T-helper 2 cell treated with Interferon-gamma antibody and Interleukin-4, amounts not matched to agents 5 μg/mL and 100 μg/mL, for 36 hours (primary cell): ENCODE results near the gene STIL.
A peak's percentile ranks its signal among the peaks of the same experiment; 100 is the strongest.
"Not testable (repeated sequence)": the region's sequence is repeated elsewhere in the genome, so short reads cannot be mapped to it uniquely, and the experiment has no call there.

ENCODE experiments used
- DNase-seq: peaks from one replicate; pipeline ENCODE4 v3.0.0; 2021; ENCODE audit warnings: low spot score
- H3K27ac Mint-ChIP-seq: one replicate; pipeline ENCODE4 v1.8.0; 2021; ENCODE audit warnings: mild to moderate bottlenecking, mixed read lengths
- H3K27me3 Mint-ChIP-seq: one replicate; pipeline ENCODE4 v1.8.0; 2021; ENCODE audit warnings: low read depth, mixed read lengths
- H3K36me3 Mint-ChIP-seq: one replicate; pipeline ENCODE4 v1.8.0; 2021; ENCODE audit warnings: low read depth, mixed read lengths
- H3K4me1 Mint-ChIP-seq: one replicate; pipeline ENCODE4 v1.8.0; 2021; ENCODE audit warnings: low read depth, mixed read lengths
- H3K4me3 Mint-ChIP-seq: one replicate; pipeline ENCODE4 v1.8.0; 2022; ENCODE audit warnings: mild to moderate bottlenecking, moderate library complexity, mixed read lengths
- H3K9me3 Mint-ChIP-seq: one replicate; pipeline ENCODE4 v1.8.0; 2021; ENCODE audit warnings: mixed read lengths

The STIL gene

GRCh38 chr1:47288116-47288515, 25.8 kb downstream of the STIL start:
- H3K9me3 Mint-ChIP-seq, DNase-seq, H3K27me3 Mint-ChIP-seq, H3K4me1 Mint-ChIP-seq, H3K27ac Mint-ChIP-seq, H3K4me3 Mint-ChIP-seq: not testable (repeated sequence)
- peaks cover 29% of the 10 kb centered on the region for H3K36me3 Mint-ChIP-seq

- H3K27me3 Mint-ChIP-seq = no peaks in the 10 kb centered on the region
- no peak overlapping the region for H3K27ac Mint-ChIP-seq
- H3K4me3 Mint-ChIP-seq = no peak overlapping the region
- no peak for DNase-seq
- no peaks in the 10 kb centered on the region for H3K9me3 Mint-ChIP-seq
- H3K36me3 Mint-ChIP-seq = peaks cover 40% of the 10 kb centered on the region
- peaks cover 5% of the 10 kb centered on the region for H3K4me1 Mint-ChIP-seq
Measured at GRCh38 chr1:47280142-47280541, 33.8 kb downstream of the STIL start.

- H3K36me3 Mint-ChIP-seq = peaks cover 48% of the 10 kb centered on the region
- no peak for DNase-seq
- H3K4me3 Mint-ChIP-seq = no peak overlapping the region
- H3K9me3 Mint-ChIP-seq = no peaks in the 10 kb centered on the region
- H3K4me1 Mint-ChIP-seq = peaks cover 14% of the 10 kb centered on the region
- no peaks in the 10 kb centered on the region for H3K27me3 Mint-ChIP-seq
- no peak overlapping the region for H3K27ac Mint-ChIP-seq
Measured at GRCh38 chr1:47276850-47277249, 37.1 kb downstream of the STIL start.

- not testable (repeated sequence) for H3K27ac Mint-ChIP-seq, H3K4me3 Mint-ChIP-seq, H3K27me3 Mint-ChIP-seq, DNase-seq, H3K9me3 Mint-ChIP-seq
- peaks cover 14% of the 10 kb centered on the region for H3K4me1 Mint-ChIP-seq
- peaks cover 45% of the 10 kb centered on the region for H3K36me3 Mint-ChIP-seq
Measured at GRCh38 chr1:47275811-47276210, 38.1 kb downstream of the STIL start.

- not testable (repeated sequence) for H3K4me1 Mint-ChIP-seq, H3K27me3 Mint-ChIP-seq, H3K27ac Mint-ChIP-seq, H3K9me3 Mint-ChIP-seq, H3K4me3 Mint-ChIP-seq, DNase-seq
- peaks cover 36% of the 10 kb centered on the region for H3K36me3 Mint-ChIP-seq
Measured at GRCh38 chr1:47265529-47265928, 48.4 kb downstream of the STIL start.

GRCh38 chr1:47262787-47263413, 51.0 kb downstream of the STIL start:
- Mint-ChIP-seq H3K4me1 (no peaks in the 10 kb centered on the region), H3K36me3 (peaks cover 31% of the 10 kb centered on the region), H3K4me3 (no peak overlapping the region), H3K27me3 (no peaks in the 10 kb centered on the region), H3K9me3 (no peaks in the 10 kb centered on the region), H3K27ac (no peak overlapping the region)
- peak; percentile 14 for DNase-seq

GRCh38 chr1:47257224-47257623, 56.7 kb downstream of the STIL start:
- H3K4me3 Mint-ChIP-seq = no peak overlapping the region

GRCh38 chr1:47252795-47253194, 61.2 kb downstream of the STIL start:
- no peaks in the 10 kb centered on the region for H3K4me1 Mint-ChIP-seq
- H3K4me3 Mint-ChIP-seq = no peak overlapping the region
- no peaks in the 10 kb centered on the region for H3K9me3 Mint-ChIP-seq
- no peak overlapping the region for H3K27ac Mint-ChIP-seq
- H3K27me3 Mint-ChIP-seq = no peaks in the 10 kb centered on the region
- peaks cover 34% of the 10 kb centered on the region for H3K36me3 Mint-ChIP-seq
- DNase-seq = no peak

More at GRCh38 chr1:47257224-47257623, 56.7 kb downstream of the STIL start:
- H3K27me3 Mint-ChIP-seq = no peaks in the 10 kb centered on the region
- H3K9me3 Mint-ChIP-seq = no peaks in the 10 kb centered on the region
- peaks cover 33% of the 10 kb centered on the region for H3K36me3 Mint-ChIP-seq
- H3K27ac Mint-ChIP-seq = no peak overlapping the region
- H3K4me1 Mint-ChIP-seq = no peaks in the 10 kb centered on the region
- DNase-seq = no peak

- Mint-ChIP-seq H3K27ac (no peak overlapping the region), H3K9me3 (no peaks in the 10 kb centered on the region), H3K4me1 (no peaks in the 10 kb centered on the region), H3K4me3 (no peak overlapping the region), H3K36me3 (peaks cover 30% of the 10 kb centered on the region), H3K27me3 (no peaks in the 10 kb centered on the region)
- DNase-seq = no peak
Measured at GRCh38 chr1:47252369-47252768, 61.6 kb downstream of the STIL start.

GRCh38 chr1:47249755-47250154, 64.2 kb downstream of the STIL start:
- no peaks in the 10 kb centered on the region for H3K9me3 Mint-ChIP-seq
- no peaks in the 10 kb centered on the region for H3K4me1 Mint-ChIP-seq
- peaks cover 18% of the 10 kb centered on the region for H3K36me3 Mint-ChIP-seq
- no peak overlapping the region for H3K27ac Mint-ChIP-seq
- H3K4me3 Mint-ChIP-seq = no peak overlapping the region
- peaks cover 11% of the 10 kb centered on the region for H3K27me3 Mint-ChIP-seq
- no peak for DNase-seq

- H3K27me3 Mint-ChIP-seq = peaks cover 31% of the 10 kb centered on the region
- DNase-seq = no peak
- H3K36me3 Mint-ChIP-seq = peaks cover 4% of the 10 kb centered on the region
- H3K27ac Mint-ChIP-seq = no peak overlapping the region
- no peaks in the 10 kb centered on the region for H3K9me3 Mint-ChIP-seq
- peaks cover 20% of the 10 kb centered on the region for H3K4me1 Mint-ChIP-seq
- no peak overlapping the region for H3K4me3 Mint-ChIP-seq
Measured at GRCh38 chr1:47244339-47244862, 69.5 kb downstream of the STIL start.

GRCh38 chr1:47243910-47244309, 70.0 kb downstream of the STIL start:
- H3K27me3 Mint-ChIP-seq = peaks cover 31% of the 10 kb centered on the region
- peaks cover 25% of the 10 kb centered on the region for H3K4me1 Mint-ChIP-seq

GRCh38 chr1:47241114-47242113, 72.5 kb downstream of the STIL start:
- DNase-seq = no peak
- H3K4me3 Mint-ChIP-seq = no peak overlapping the region
- H3K9me3 Mint-ChIP-seq = no peaks in the 10 kb centered on the region
- H3K36me3 Mint-ChIP-seq = no peaks in the 10 kb centered on the region
- peaks cover 31% of the 10 kb centered on the region for H3K27me3 Mint-ChIP-seq
- peaks cover 41% of the 10 kb centered on the region for H3K4me1 Mint-ChIP-seq
- no peak overlapping the region for H3K27ac Mint-ChIP-seq

More at GRCh38 chr1:47243910-47244309, 70.0 kb downstream of the STIL start:
- Mint-ChIP-seq H3K9me3 (no peaks in the 10 kb centered on the region), H3K36me3 (peaks cover 1% of the 10 kb centered on the region), H3K4me3 (no peak overlapping the region), H3K27ac (no peak overlapping the region)
- DNase-seq = no peak

- H3K36me3 Mint-ChIP-seq = no peaks in the 10 kb centered on the region
- DNase-seq = no peak
- H3K27ac Mint-ChIP-seq = peak overlapping the region; percentile 81
- peak overlapping the region; percentile 62 for H3K4me3 Mint-ChIP-seq
- H3K9me3 Mint-ChIP-seq = no peaks in the 10 kb centered on the region
- H3K27me3 Mint-ChIP-seq = peaks cover 35% of the 10 kb centered on the region
- H3K4me1 Mint-ChIP-seq = peaks cover 48% of the 10 kb centered on the region
Measured at GRCh38 chr1:47238935-47239592, 74.9 kb downstream of the STIL start.
